Fibroblast of pulmonary artery (primary cell): ENCODE measurements around the gene GIMAP2.
"Not testable (repeated sequence)": the region's sequence is repeated elsewhere in the genome, so short reads cannot be mapped to it uniquely, and the experiment has no call there.

Experiments used
- DNase-seq: peaks from one replicate; pipeline ENCODE4 v3.0.0-alpha.2; 2010; ENCODE audit warnings: low read depth
- H3K4me3 ChIP-seq: replicated peaks from 2 replicates; pipeline ENCODE4 v1.5.1; 2011; ENCODE audit warnings: low read depth, mild to moderate bottlenecking, control low read depth, low read length, moderate library complexity
- CTCF ChIP-seq: IDR thresholded peaks from 2 replicates; pipeline ENCODE4 v1.5.1; 2011; ENCODE audit warnings: mild to moderate bottlenecking, control low read depth, low read length, inconsistent platforms; ENCODE audit errors: missing control alignments

GIMAP2 gene

DNA sequence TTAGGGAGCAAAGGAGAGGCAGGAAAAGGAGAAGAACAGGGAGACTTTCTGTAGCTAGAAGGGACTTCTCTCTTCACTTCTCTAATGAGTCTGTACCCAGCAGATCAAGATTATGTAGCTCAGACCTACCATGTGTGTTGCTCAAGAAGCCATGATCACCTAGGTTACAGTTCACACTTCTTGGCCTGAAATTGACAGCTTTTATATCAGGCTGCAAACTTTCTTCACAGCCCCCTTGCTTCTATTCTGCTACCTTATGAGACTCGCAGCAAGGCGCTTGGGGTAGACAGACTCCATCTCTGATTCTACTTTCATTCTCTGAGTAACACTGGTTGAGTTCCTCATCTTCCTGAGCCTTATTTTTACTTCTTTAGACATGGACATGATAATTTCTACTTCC lies 19.6 kb upstream of the GIMAP2 start:
- H3K4me3 ChIP-seq = no peak overlapping the region
- no peak for TF ChIP-seq CTCF
- DNase-seq = no peak

GRCh38 chr7:150666412-150666811 lies 19.1 kb upstream of the GIMAP2 start:
- no peak overlapping the region for H3K4me3 ChIP-seq
- no peak for TF ChIP-seq CTCF
- DNase-seq = no peak

DNA sequence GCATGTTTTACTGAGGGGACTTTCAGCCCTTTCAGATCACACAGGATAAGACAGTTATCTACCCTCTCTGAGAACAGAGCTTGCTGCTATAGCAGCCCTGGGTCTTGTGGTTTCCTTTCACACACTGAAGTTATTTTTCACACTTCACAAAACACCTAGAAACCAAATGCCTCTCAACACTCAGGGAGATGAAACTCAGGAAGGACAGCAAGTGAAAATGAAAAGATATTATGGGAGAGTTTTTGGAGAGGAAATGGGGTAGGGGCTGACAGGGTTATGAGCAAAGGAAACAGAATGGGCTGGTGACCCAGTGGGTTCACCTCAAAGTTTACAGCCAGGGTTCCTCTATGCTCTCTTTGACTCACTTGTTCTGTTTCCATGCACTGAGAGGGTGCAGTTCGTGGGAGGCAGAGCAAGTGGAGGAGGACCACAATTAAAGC lies 17.0 kb upstream of the GIMAP2 start:
- no peak for TF ChIP-seq CTCF
- DNase-seq = no peak
- H3K4me3 ChIP-seq = no peak overlapping the region

DNA sequence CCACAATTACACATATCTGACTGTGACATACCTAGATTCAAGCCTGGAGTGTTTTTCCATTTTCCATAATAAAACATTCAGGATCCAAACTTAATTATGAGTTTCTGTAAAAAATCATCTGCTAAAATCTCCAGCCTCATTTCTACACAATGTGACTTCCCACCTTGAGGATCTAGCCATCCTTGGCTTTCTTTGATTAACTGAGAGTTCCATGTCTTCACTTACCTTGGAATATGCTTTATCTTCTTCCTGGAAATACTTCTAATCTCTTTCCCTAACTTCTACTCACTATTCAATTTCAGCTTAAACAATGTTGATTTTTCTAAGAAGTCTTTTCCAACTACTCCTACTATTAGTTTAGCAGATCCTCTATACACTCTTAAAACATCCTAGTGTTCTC lies 16.5 kb upstream of the GIMAP2 start:
- DNase-seq = no peak
- no peak for TF ChIP-seq CTCF
- no peak overlapping the region for H3K4me3 ChIP-seq

DNA sequence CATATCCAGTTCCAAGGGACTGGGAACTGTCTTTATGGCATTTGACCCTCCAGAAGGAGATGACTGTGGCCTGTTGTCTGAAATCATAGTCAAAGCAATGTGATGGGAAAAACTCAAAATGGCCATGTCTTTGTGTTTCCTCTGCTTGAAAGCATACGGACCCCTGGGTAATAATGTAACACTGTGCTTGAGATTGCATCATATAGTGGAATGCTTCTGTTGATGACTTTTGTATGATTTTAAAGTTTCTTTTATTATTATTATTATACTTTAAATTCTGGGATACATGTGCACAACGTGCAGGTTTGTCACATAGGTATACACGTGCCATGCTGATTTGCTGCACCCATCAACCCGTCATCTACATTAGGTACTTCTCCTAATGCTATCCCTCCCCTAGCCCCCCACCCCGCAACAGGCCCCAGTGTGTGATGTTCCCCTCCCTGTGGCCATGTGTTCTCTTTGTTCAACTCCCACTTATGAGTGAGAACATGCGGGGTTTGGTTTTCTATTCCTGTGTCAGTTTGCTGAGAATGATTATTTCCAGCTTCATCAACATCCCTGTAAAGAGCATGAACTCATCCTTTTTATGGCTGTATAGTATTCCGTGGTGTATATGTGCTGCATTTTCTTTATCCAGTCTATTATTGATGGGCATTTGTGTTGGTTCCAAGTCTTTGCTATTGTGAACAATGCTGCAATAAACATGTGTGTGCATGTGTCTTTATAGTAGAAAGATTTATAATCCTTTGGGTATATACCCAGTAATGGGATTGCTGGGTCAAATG lies 13.5 kb upstream of the GIMAP2 start:
- not testable (repeated sequence) for DNase-seq, H3K4me3 ChIP-seq

DNA sequence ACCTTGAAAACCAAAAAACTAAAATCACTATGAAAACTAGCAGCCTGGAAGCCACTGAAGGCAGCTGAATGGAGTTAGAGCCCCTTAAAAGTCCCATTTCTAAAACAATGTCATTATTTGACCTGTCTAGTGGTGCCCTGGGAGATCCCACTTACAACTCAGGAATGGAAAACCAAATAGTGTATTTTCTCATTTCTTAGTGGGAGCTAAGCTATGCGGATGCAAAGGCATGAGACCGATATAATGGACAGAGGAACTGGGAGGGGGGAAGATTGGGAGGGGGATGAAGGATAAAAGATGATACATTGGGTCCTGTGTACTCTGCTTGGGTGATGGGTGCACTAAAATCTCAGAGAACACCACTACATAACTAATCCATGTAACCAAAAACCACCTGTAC lies 9.8 kb upstream of the GIMAP2 start:
- no peak overlapping the region for H3K4me3 ChIP-seq
- no peak for TF ChIP-seq CTCF
- no peak for DNase-seq

DNA sequence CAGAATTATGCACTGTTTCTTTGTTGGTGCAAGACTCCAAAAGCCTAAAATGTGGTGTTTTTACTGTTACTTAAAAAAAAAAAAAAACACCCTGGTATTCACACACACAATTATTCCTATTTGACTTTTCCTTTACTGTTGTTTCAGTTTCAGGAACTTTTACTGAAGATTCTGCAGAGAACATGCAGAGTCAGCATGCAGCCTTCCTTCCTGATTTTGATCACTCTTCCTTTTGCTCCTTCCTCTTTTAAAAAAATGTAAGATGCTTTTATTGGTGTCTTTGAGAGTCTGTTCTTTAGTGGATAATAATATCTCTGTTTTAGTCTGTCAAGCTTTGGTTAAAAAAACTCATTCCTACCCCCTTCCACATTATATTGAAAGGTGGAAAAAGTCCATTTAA lies 9.2 kb upstream of the GIMAP2 start:
- DNase-seq, H3K4me3 ChIP-seq: not testable (repeated sequence)

- H3K4me3 ChIP-seq, DNase-seq: not testable (repeated sequence)
Measured at GRCh38 chr7:150676854-150677253, 8.7 kb upstream of the GIMAP2 start.

GRCh38 chr7:150678601-150679000 lies 6.9 kb upstream of the GIMAP2 start:
- H3K4me3 ChIP-seq, DNase-seq: not testable (repeated sequence)

- DNase-seq, H3K4me3 ChIP-seq: not testable (repeated sequence)
Measured at GRCh38 chr7:150680364-150680763, 5.1 kb upstream of the GIMAP2 start.
